Spleen (tissue), 7 donors: Measurements from ENCODE around the gene TAT.

ENCODE experiments used
- CTCF ChIP-seq, 11 experiments: fragments of 200-600 bp in 7 of 11; fragments of 450-650 bp in 4 of 11; sonication (generic) in 4 of 11; IDR thresholded peaks in 8 of 11; conservative IDR thresholded peaks in 3 of 11; 1 replicate in 7 of 11; 2 replicates in 4 of 11; pipeline versions ENCODE4 v1.4.0 to v1.8.0; 2016 to 2021; ENCODE audit warnings: antibody characterized with exemption in 11 of 11, inconsistent platforms in 4 of 11, mild to moderate bottlenecking in 1 of 11
- POLR2A ChIP-seq, 3 donors: fragments of 450-650 bp; IDR thresholded peaks; one replicate each; pipeline ENCODE4 v1.5.1; 2017; ENCODE audit warnings: antibody characterized with exemption in 3 of 3, mild to moderate bottlenecking in 1 of 3
- POLR2AphosphoS5 ChIP-seq, 3 donors: sonication (generic); formaldehyde crosslinking; IDR thresholded peaks; one replicate each; pipeline ENCODE4 v1.5.1; 2017; ENCODE audit warnings: antibody characterized with exemption in 3 of 3
- donor health status: DM: no; HTN: no; CAD: no; lungs with moderate emphysema.
- donor health status: DM: no; HTN: no; CAD: no.
- donor health status: DM: no; HTN: no; CAD: no.

GRCh38 chr16:71537643-71538042 lies 39.2 kb downstream of the TAT start:
- TF ChIP-seq CTCF (IDR thresholded peaks at IDR 0.05 in 8 of 11, conservative IDR thresholded peaks at IDR 0.05 in 3 of 11), result peak in 10 of 11 experiments; percentile 21 to 68 (median 40)
- no peak for TF ChIP-seq POLR2AphosphoS5 (IDR thresholded peaks at IDR 0.05)
- TF ChIP-seq POLR2A (IDR thresholded peaks at IDR 0.05), result no peak
